K562 (cell line): Measurements from ENCODE around the gene IFIT5. TPM values are rescaled to one million over a fixed set of nuclear protein-coding genes. Genes with fewer than 3 reads are reported as not detected.

Source experiments
- ATAC-seq: fragments of 200-7000 bp; cut with Tn5 transposase; 3 replicates; pipeline ENCODE4 v1.9.1; 2020; ENCODE audit warnings: moderate library complexity
- BruUV-seq: library from RNA; stranded (reverse); fragments of 400-500 nt; replicated peaks from 2 replicates; lab custom pipeline; 2021; lab: Mats Ljungman, UMichigan
- CTCF ChIA-PET: fragments of 300-600 bp; formaldehyde crosslinking; extraction: SDS; loops from one replicate; lab custom pipeline; 2021; ENCODE audit warnings: low intra/inter-chr PET ratio; lab: Yijun Ruan, JAX
- POLR2A ChIA-PET: fragments of 300-600, 350-650 bp; sonication (Branson Sonifier 250); formaldehyde crosslinking; extraction: SDS; loops from one replicate; lab custom pipeline; 2021; ENCODE audit warnings: antibody characterized with exemption, inconsistent platforms; lab: Yijun Ruan, JAX
- DNase-seq, 4 experiments: peaks; one replicate each; pipeline versions ENCODE4 v3.0.0 to v3.0.0-alpha.2; 2011 to 2018; ENCODE audit warnings: low spot score in 3 of 4, mixed read lengths in 3 of 4; ENCODE audit errors: extremely low read depth in 1 of 4
- FAIRE-seq: peaks from 2 replicates; lab custom pipeline; 2011; peaks lifted over from hg19 to GRCh38; lab: Jason Lieb, UNC
- H2AFZ ChIP-seq: 2 replicates; pipeline ENCODE4 v1.6.0; 2011; ENCODE audit warnings: low read depth, low read length, control low read depth, inconsistent platforms
- H3K27ac ChIP-seq: fragments of 200-600 bp; 3 replicates; pipeline ENCODE4 v1.8.0; 2011; ENCODE audit warnings: low read depth, mild to moderate bottlenecking, control low read depth, inconsistent platforms, low read length, moderate library complexity, mixed read lengths; ENCODE audit errors: extremely low read depth
- H3K27me3 ChIP-seq, 2 experiments: fragments of 300-600 bp in 1 of 2; 2 replicates in 1 of 2; 3 replicates in 1 of 2; pipeline versions ENCODE4 v1.6.0 to v1.8.0; 2011; ENCODE audit warnings: inconsistent platforms in 2 of 2, low read length in 2 of 2, mild to moderate bottlenecking in 1 of 2, mixed read lengths in 1 of 2, moderate library complexity in 1 of 2; ENCODE audit not compliant: control insufficient read depth in 2 of 2, insufficient read depth in 2 of 2
- H3K36me3 ChIP-seq: fragments of 300-600 bp; 3 replicates; pipeline ENCODE4 v1.8.0; 2011; ENCODE audit warnings: mild to moderate bottlenecking, low read length, inconsistent platforms; ENCODE audit not compliant: control insufficient read depth, insufficient read depth
- H3K4me1 ChIP-seq, 2 experiments: fragments of 200-600 bp in 1 of 2; replicated peaks in 1 of 2; 2 replicates in 1 of 2; 3 replicates in 1 of 2; pipeline versions ENCODE4 v1.5.1 to v1.8.0; 2011; ENCODE audit warnings: inconsistent platforms in 2 of 2, low read length in 2 of 2, mild to moderate bottlenecking in 1 of 2, mixed read lengths in 1 of 2, moderate library complexity in 1 of 2; ENCODE audit not compliant: control insufficient read depth in 2 of 2, insufficient read depth in 2 of 2
- H3K4me2 ChIP-seq: 2 replicates; pipeline ENCODE4 v1.6.1; 2011; ENCODE audit warnings: low read length, control low read depth, inconsistent platforms, mixed read lengths; ENCODE audit not compliant: insufficient read depth
- H3K4me3 ChIP-seq: fragments of 200-600 bp; sonication (generic), shearing (Covaris generic); 2 replicates; pipeline ENCODE4 v1.5.1; 2016; ENCODE audit warnings: control low read depth, inconsistent platforms
- H3K79me2 ChIP-seq: fragments of 200-600 bp; 3 replicates; pipeline ENCODE4 v1.8.0; 2011; ENCODE audit warnings: low read length, inconsistent platforms; ENCODE audit not compliant: control insufficient read depth, insufficient read depth
- H3K9ac ChIP-seq, 2 experiments: 2 replicates each; pipeline versions ENCODE4 v1.6.0 to v1.6.1; 2011; ENCODE audit warnings: low read depth in 2 of 2, low read length in 2 of 2, control low read depth in 1 of 2, inconsistent platforms in 1 of 2, mild to moderate bottlenecking in 1 of 2, mixed read lengths in 1 of 2; ENCODE audit not compliant: insufficient read depth in 1 of 2
- H3K9me1 ChIP-seq: one replicate; pipeline ENCODE4 v1.6.0; 2011; ENCODE audit warnings: inconsistent platforms, mild to moderate bottlenecking, low read length, moderate library complexity; ENCODE audit not compliant: control insufficient read depth, insufficient read depth
- H3K9me3 ChIP-seq: replicated peaks from 2 replicates; pipeline ENCODE4 v1.5.1; 2011; ENCODE audit warnings: low read depth, low read length, inconsistent platforms; ENCODE audit not compliant: control insufficient read depth, insufficient read depth
- H4K20me1 ChIP-seq: replicated peaks from 2 replicates; pipeline ENCODE4 v1.6.1; 2011; ENCODE audit warnings: low read length, inconsistent platforms, mixed read lengths; ENCODE audit not compliant: control insufficient read depth, insufficient read depth
- EP300 ChIP-seq: IDR thresholded peaks from 2 replicates; pipeline ENCODE4 v1.6.1; 2012; ENCODE audit warnings: low read length, improper control_type of control experiment
- GMEB1 ChIP-seq: fragments of 250-450 bp; sonication (Bioruptor Pico); IDR thresholded peaks from 2 replicates; pipeline ENCODE4 v1.4.0; 2020; ENCODE audit warnings: mild to moderate bottlenecking
- HMGXB4 ChIP-seq: sonication (generic); formaldehyde crosslinking; IDR thresholded peaks from 2 replicates; pipeline ENCODE4 v1.8.1; 2023; ENCODE audit warnings: mild to moderate bottlenecking, missing genetic modification reagents
- ILK ChIP-seq: fragments of 450-650 bp; IDR thresholded peaks from 2 replicates; pipeline ENCODE4 v1.6.1; 2016; ENCODE audit warnings: missing genetic modification characterization, low read depth, mild to moderate bottlenecking, missing compliant biosample characterization, moderate library complexity, borderline replicate concordance
- KDM1A ChIP-seq, 2 experiments: fragments of 450-650 bp; IDR thresholded peaks; 2 replicates each; pipeline ENCODE4 v1.6.1; 2016; ENCODE audit warnings: mild to moderate bottlenecking in 2 of 2
- MEF2D ChIP-seq: conservative IDR thresholded peaks from 2 replicates; pipeline ENCODE4 v1.6.1; 2016; ENCODE audit warnings: low read depth, missing genetic modification characterization, missing compliant biosample characterization
- MEIS2 ChIP-seq: fragments of 450-650 bp; IDR thresholded peaks from 2 replicates; pipeline ENCODE4 v1.6.1; 2014; ENCODE audit warnings: mild to moderate bottlenecking; ENCODE audit not compliant: partially characterized antibody
- NR2F6 ChIP-seq: fragments of 450-650 bp; formaldehyde crosslinking; IDR thresholded peaks from 2 replicates; pipeline ENCODE4 v1.4.0; 2020; ENCODE audit warnings: mild to moderate bottlenecking
- POLR2AphosphoS5 ChIP-seq: IDR thresholded peaks from 2 replicates; pipeline ENCODE4 v1.6.1; 2011; ENCODE audit warnings: mild to moderate bottlenecking, low read depth, low read length, moderate library complexity; ENCODE audit not compliant: control insufficient read depth, insufficient read depth
- THAP12 ChIP-seq: fragments of 250-450 bp; sonication (Bioruptor Pico); IDR thresholded peaks from 2 replicates; pipeline ENCODE4 v1.9.0; 2021; ENCODE audit warnings: mild to moderate bottlenecking, inconsistent platforms
- ZNF140 ChIP-seq: fragments of 250-450 bp; sonication (Bioruptor Pico); IDR thresholded peaks from 2 replicates; pipeline ENCODE4 v1.8.0; 2021; ENCODE audit warnings: moderate library complexity, mild to moderate bottlenecking, inconsistent platforms
- ZNF41 ChIP-seq: fragments of 250-450 bp; sonication (Bioruptor Pico); conservative IDR thresholded peaks from 2 replicates; pipeline ENCODE4 v1.4.0; 2020; ENCODE audit warnings: mild to moderate bottlenecking
- ZNF431 ChIP-seq: sonication (generic); formaldehyde crosslinking; IDR thresholded peaks from 2 replicates; pipeline ENCODE4 v1.8.0; 2022; ENCODE audit warnings: mild to moderate bottlenecking, missing genetic modification reagents
- ZNF707 ChIP-seq: fragments of 250-450 bp; sonication (Bioruptor Pico); conservative IDR thresholded peaks from 2 replicates; pipeline ENCODE4 v1.8.0; 2022; ENCODE audit warnings: inconsistent platforms, mild to moderate bottlenecking, moderate library complexity
- WGBS: fragments of 100-300 bp; shearing (Covaris generic); methylation state at CpG from one replicate; pipeline ENCODE4 v1.1.6; 2016; ENCODE audit warnings: low coverage, mixed read lengths; ENCODE audit not compliant: insufficient coverage; ENCODE audit errors: missing lambda C conversion rate; 5-methylcytosine and 5-hydroxymethylcytosine counted together
- in situ Hi-C: fragments of 300-500 bp; cut with MboI; formaldehyde crosslinking; loops from 4 replicates; pipeline ENCODE4 v1.15.0; 2018; ENCODE audit warnings: inconsistent platforms, mixed read lengths
- intact Hi-C: fragments of 100-400 bp; cut with micrococcal nuclease; formaldehyde crosslinking; loops from 2 replicates; pipeline ENCODE4 v1.14.2; 2022
- polyA plus RNA-seq, 8 experiments: library from polyadenylated mRNA; depleted of rRNA in 4 of 8; stranded (reverse) in 5 of 8; unstranded in 3 of 8; fragments of >200 nt; fragmentation: Nextera tagmentation in 2 of 8; fragmentation: Illumina TruSeq in 1 of 8; extraction: Ambion mirVana in 2 of 8; extraction: Trizol in 1 of 8; gene quantifications; 2 replicates each; pipeline versions ENCODE4 v1.2.1 to v1.2.3, GENCODE V29; 2011 to 2014; ENCODE audit warnings: inconsistent platforms in 1 of 8, missing spikeins in 1 of 8
- total RNA-seq, 7 experiments: library from RNA; depleted of rRNA in 6 of 7; stranded (reverse); fragments of >200 nt in 6 of 7; fragmentation: Illumina TruSeq in 2 of 7; extraction: Trizol in 2 of 7; gene quantifications; 2 replicates each; pipeline versions ENCODE4 v1.2.1 to v1.2.3, GENCODE V29; 2011 to 2021; ENCODE audit warnings: low replicate concordance in 1 of 7

The IFIT5 gene
- total and polyA plus RNA-seq, 9 of the 15 experiments (the other 6 are each of a cell fraction or from before 2014, with no cell fraction given) = 0.04 to 0.11 (median 0.06) TPM; not detected in 5

GRCh38 chr10:89399956-89400355 lies 14.4 kb upstream of the IFIT5 start (continued):
- no peak for TF ChIP-seq GMEB1 (CRISPR knock-in tag)
- TF ChIP-seq KDM1A (IDR thresholded peaks at IDR 0.05) = no peak
- no peak for TF ChIP-seq NR2F6 (CRISPR knock-in tag)
- no peak for TF ChIP-seq ILK (tag)

- WGBS = 15% methylated on average over 2 of the region's 2 CpGs
- no peak for DNase-seq
- H3K4me3 ChIP-seq = no peak overlapping the region
- no peak overlapping the region for H3K9ac ChIP-seq
- H4K20me1 ChIP-seq = no peaks in the 10 kb centered on the region
- H3K27ac ChIP-seq = no peak overlapping the region
- no peak for ATAC-seq
- no peaks in the 10 kb centered on the region; a peak in 1 of 5 replicates for H3K4me1 ChIP-seq
- BruUV-seq = no TSS peak
- in situ Hi-C loops (no loop called here), intact Hi-C loops (no loop called here)
- ChIA-PET POLR2A (no interaction called here), CTCF (no interaction called here)
- H3K4me2 ChIP-seq = no peak overlapping the region
- H2AFZ ChIP-seq = no peak overlapping the region
- no peaks in the 10 kb centered on the region for H3K27me3 ChIP-seq
- no peaks in the 10 kb centered on the region for H3K9me1 ChIP-seq
- no peaks in the 10 kb centered on the region for H3K36me3 ChIP-seq
- H3K79me2 ChIP-seq = no peaks in the 10 kb centered on the region
- H3K9me3 ChIP-seq = no peaks in the 10 kb centered on the region
- FAIRE-seq = no peak
- TF ChIP-seq ZNF707 (CRISPR knock-in tag) (no peak), ZNF140 (CRISPR knock-in tag) (no peak), MEF2D (no peak), MEIS2 (peak; percentile 36), ZNF41 (CRISPR knock-in tag) (no peak), THAP12 (CRISPR knock-in tag) (no peak), POLR2AphosphoS5 (no peak), ZNF431 (CRISPR knock-in tag) (no peak), EP300 (no peak), HMGXB4 (CRISPR knock-in tag) (no peak)
These were observed 11.3 kb upstream of the IFIT5 start for GRCh38 chr10:89403043-89403442.
